ENCODE data around the gene PLCL1. TPM values are rescaled to one million over a fixed set of nuclear protein-coding genes. Genes with fewer than 3 reads are reported as not detected.

Gene PLCL1
- total and polyA plus RNA-seq, 2 donors (not counting 3 experiments of a cell fraction or from before 2014, with no cell fraction given): 0.79 to 3.4 TPM

DNA sequence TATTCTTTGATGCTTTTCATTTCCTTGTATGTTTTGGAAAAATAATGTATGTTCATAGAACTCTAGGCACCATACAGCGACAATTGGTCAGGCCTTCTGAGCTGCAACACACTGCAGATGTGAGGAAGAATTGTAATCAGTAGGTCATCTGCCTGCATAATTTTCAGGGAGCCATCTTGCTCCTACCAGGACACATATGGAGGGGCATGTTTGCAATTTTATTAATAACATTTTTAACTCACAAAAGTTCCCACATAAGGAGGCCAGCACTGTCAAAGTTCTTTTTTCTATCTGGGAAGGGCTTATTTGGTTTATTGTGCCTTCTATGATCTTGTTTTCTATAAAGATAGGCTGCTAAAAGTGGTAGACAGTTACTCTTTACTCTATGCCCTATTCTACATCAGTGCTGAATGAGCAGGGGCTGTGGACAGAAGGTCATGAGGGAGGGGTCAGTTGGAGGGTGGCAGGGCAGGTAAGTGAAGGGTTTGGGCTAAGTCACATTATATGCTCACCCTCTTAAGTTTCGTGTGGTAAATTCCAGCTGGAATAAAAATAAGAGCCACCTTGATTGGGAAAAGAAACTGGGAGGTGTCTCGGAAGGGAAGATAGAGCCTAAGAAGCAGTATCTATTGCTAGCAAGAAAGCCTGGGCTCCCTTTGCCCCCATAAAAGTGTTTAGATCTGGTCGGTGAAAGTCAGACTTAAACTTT is 126.3 kb downstream of the PLCL1 start:
- Histone ChIP-seq H3K36me3 (ENCODE audit: control insufficient read depth in 2 of 2, extremely low read depth in 1 of 2, insufficient read depth in 2 of 2, low read length in 2 of 2) (no peaks in the 10 kb centered on the region), H2AFZ (ENCODE audit: low read depth, low read length) (no peak overlapping the region), H3K9ac (replicated peaks; ENCODE audit: extremely low read depth, insufficient read depth, low read length) (no peak overlapping the region), H3K9me1 (replicated peaks; ENCODE audit: control insufficient read depth, extremely low read depth, insufficient read depth, low read length) (no peaks in the 10 kb centered on the region), H3K9me3 (replicated peaks; ENCODE audit: control insufficient read depth, insufficient read depth, low read length) (no peaks in the 10 kb centered on the region), H3K4me3 (replicated peaks in 1 of 3; ENCODE audit: insufficient read depth in 1 of 3, low read depth in 1 of 3, low read length in 3 of 3) (no peak overlapping the region), H3K27ac (ENCODE audit: insufficient read depth, low read depth, low read length) (no peak overlapping the region), H4K20me1 (replicated peaks; ENCODE audit: control insufficient read depth, extremely low read depth, insufficient read depth, low read length) (no peaks in the 10 kb centered on the region), H3K4me1 (ENCODE audit: control insufficient read depth, extremely low read depth, insufficient read depth, low read length) (peaks cover 21% of the 10 kb centered on the region), H3K79me2 (ENCODE audit: control insufficient read depth, insufficient read depth, low read length) (no peaks in the 10 kb centered on the region), H3K27me3 (ENCODE audit: control insufficient read depth in 2 of 2, insufficient read depth in 2 of 2, low read length in 2 of 2) (no peaks in the 10 kb centered on the region), H3K4me2 (ENCODE audit: insufficient read depth, low read length) (no peak overlapping the region)
- no TSS peak for BruUV-seq (replicated peaks)
- intact Hi-C loops (cut with micrococcal nuclease): no loop called here
- DNase-seq (ENCODE audit: low read depth, low spot score) (no peak), FAIRE-seq (no peak)
- dilution Hi-C loops (cut with MboI; ENCODE audit: extremely low pct_ligation_motif_present, low sequenced_read_pairs): no loop called here
- TF ChIP-seq EZH2 (IDR thresholded peaks at IDR 0.05; ENCODE audit: borderline replicate concordance, low read depth, low read length, severe bottlenecking) (no peak), CTCF (IDR thresholded peaks at IDR 0.05; ENCODE audit: extremely low read depth in 1 of 2, insufficient read depth in 1 of 2, low read depth in 1 of 2, low read length in 2 of 2) (no peak), GATA2 (IDR thresholded peaks at IDR 0.05; ENCODE audit: insufficient read depth, insufficient read length, low read depth, low read length) (no peak), FOS (IDR thresholded peaks at IDR 0.05; ENCODE audit: borderline replicate concordance, insufficient read depth, low read length) (no peak), MAX (IDR thresholded peaks at IDR 0.05; ENCODE audit: insufficient read depth, insufficient read length) (no peak), JUN (IDR thresholded peaks at IDR 0.05; ENCODE audit: borderline replicate concordance, insufficient read depth, insufficient read length, low read depth) (no peak), POLR2A (IDR thresholded peaks at IDR 0.05; ENCODE audit: low read depth, low read length) (no peak), POLR2AphosphoS5 (IDR thresholded peaks at IDR 0.05; ENCODE audit: insufficient read depth, low read depth, low read length) (no peak), MYC (IDR thresholded peaks at IDR 0.05; ENCODE audit: low read depth, low read length) (no peak)
- CTCF ChIA-PET: no interaction called here
- POLR2A ChIA-PET: no interaction called here
